OCI-LY1 (cell line): ENCODE data around the gene RNFT2.

Experiments used
- EZH2 ChIP-seq: fragments of 200-600 bp; sonication (generic), shearing (Covaris generic); IDR thresholded peaks from 2 replicates; pipeline ENCODE4 v1.8.0; 2017; ENCODE audit warnings: borderline replicate concordance, mixed run types, mild to moderate bottlenecking, antibody characterized with exemption, low read length, moderate library complexity, mixed read lengths
- TF ChIP-seq, protein P1 (sequence below): fragments of 200-600 bp; sonication (generic), shearing (Covaris generic); IDR thresholded peaks from 2 replicates; pipeline ENCODE4 v1.5.1; 2017; ENCODE audit warnings: mild to moderate bottlenecking, antibody characterized with exemption, low read length, moderate library complexity, mixed read lengths

DNA sequence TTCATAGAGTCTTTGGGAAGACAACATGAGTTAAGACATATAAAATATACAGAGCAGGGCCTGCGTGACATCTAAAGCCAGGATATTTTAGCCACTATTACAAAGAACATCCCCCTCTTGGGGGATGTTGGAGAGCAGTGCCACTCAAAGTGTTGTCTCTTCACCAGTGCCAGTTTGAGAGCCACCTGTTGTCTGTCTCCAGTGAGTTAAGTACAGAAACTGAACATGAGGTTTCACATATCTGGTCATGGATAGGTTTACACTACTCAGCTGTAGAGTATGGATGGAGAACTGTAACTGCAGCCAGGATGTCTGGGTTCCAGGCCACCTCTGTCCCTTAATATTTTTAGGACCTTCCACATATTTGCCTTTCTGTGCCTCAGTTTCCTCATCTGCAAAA lies 39.1 kb downstream of the RNFT2 start:
- TF ChIP-seq, protein P1, sequence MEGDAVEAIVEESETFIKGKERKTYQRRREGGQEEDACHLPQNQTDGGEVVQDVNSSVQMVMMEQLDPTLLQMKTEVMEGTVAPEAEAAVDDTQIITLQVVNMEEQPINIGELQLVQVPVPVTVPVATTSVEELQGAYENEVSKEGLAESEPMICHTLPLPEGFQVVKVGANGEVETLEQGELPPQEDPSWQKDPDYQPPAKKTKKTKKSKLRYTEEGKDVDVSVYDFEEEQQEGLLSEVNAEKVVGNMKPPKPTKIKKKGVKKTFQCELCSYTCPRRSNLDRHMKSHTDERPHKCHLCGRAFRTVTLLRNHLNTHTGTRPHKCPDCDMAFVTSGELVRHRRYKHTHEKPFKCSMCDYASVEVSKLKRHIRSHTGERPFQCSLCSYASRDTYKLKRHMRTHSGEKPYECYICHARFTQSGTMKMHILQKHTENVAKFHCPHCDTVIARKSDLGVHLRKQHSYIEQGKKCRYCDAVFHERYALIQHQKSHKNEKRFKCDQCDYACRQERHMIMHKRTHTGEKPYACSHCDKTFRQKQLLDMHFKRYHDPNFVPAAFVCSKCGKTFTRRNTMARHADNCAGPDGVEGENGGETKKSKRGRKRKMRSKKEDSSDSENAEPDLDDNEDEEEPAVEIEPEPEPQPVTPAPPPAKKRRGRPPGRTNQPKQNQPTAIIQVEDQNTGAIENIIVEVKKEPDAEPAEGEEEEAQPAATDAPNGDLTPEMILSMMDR, result no peak
- TF ChIP-seq EZH2, result no peak
